8988T (cell line): ENCODE measurements around the gene FAAP100.

ENCODE experiments used
- DNase-seq: peaks from one replicate; pipeline ENCODE4 v3.0.0; 2011

FAAP100 gene

GRCh38 chr17:81551458-81552243 is 502 bp downstream of the FAAP100 start:
- no peak for DNase-seq

GRCh38 chr17:81550830-81551457 is 1.2 kb downstream of the FAAP100 start:
- no peak for DNase-seq

GRCh38 chr17:81550285-81550684 is 1.9 kb downstream of the FAAP100 start:
- no peak for DNase-seq

GRCh38 chr17:81549826-81550225 is 2.3 kb downstream of the FAAP100 start:
- no peak for DNase-seq

- DNase-seq, result no peak
Measured at GRCh38 chr17:81549031-81549557, 3.1 kb downstream of the FAAP100 start.

- DNase-seq, result no peak
Measured at GRCh38 chr17:81547614-81547982, 4.6 kb downstream of the FAAP100 start.

GRCh38 chr17:81546906-81547613 is 5.1 kb downstream of the FAAP100 start:
- no peak for DNase-seq

- DNase-seq, result no peak
Measured at GRCh38 chr17:81545160-81545949, 6.8 kb downstream of the FAAP100 start.

- DNase-seq, result no peak
Measured at GRCh38 chr17:81544281-81544974, 7.7 kb downstream of the FAAP100 start.

- DNase-seq, result no peak
Measured at GRCh38 chr17:81543756-81544155, 8.4 kb downstream of the FAAP100 start.

GRCh38 chr17:81543339-81543675 is 8.8 kb downstream of the FAAP100 start:
- no peak for DNase-seq

GRCh38 chr17:81542431-81543338 is 9.5 kb downstream of the FAAP100 start:
- no peak for DNase-seq

GRCh38 chr17:81541123-81541522 is 11.0 kb downstream of the FAAP100 start:
- no peak for DNase-seq

GRCh38 chr17:81540676-81541027 is 11.5 kb downstream of the FAAP100 start:
- DNase-seq, result no peak

- no peak for DNase-seq
Measured at GRCh38 chr17:81539961-81540675, 12.0 kb downstream of the FAAP100 start.

- DNase-seq, result no peak
Measured at GRCh38 chr17:81539571-81539900, 12.6 kb downstream of the FAAP100 start.

- DNase-seq, result no peak
Measured at GRCh38 chr17:81538651-81539570, 13.2 kb downstream of the FAAP100 start.

GRCh38 chr17:81537856-81538555 is 14.1 kb downstream of the FAAP100 start:
- no peak for DNase-seq

- DNase-seq, result peak; percentile 95
Measured at GRCh38 chr17:81537343-81537855, 14.8 kb downstream of the FAAP100 start.
